Stimulated activated CD4-positive, alpha-beta T cell treated with anti-CD3 and anti-CD28 coated beads, Interleukin-4, amount 100 ng/mL, for 4 hours (primary cell): ENCODE measurements around the gene CD101.
A peak's percentile ranks its signal among the peaks of the same experiment; 100 is the strongest.

Experiments
- DNase-seq, 2 experiments: peaks; one replicate each; pipeline ENCODE4 v3.0.0-alpha.2; 2020

The CD101 gene

GRCh38 chr1:117059678-117060440, 58.3 kb downstream of the CD101 start, which contains the start of gene TTF2:
Gene TTF2 (plus strand): TSS chr1:117060326. CDS start chr1:117060347, 21 bp downstream.
- DNase-seq, result peak; percentile 88 to 96

- no peak for DNase-seq
Measured at GRCh38 chr1:117060441-117061317, 59.1 kb downstream of the CD101 start.

GRCh38 chr1:117061986-117062415, 60.4 kb downstream of the CD101 start:
- DNase-seq, result peak in 1 of 2 experiments; percentile 39

- no peak for DNase-seq
Measured at GRCh38 chr1:117066367-117066766, 64.8 kb downstream of the CD101 start.

- DNase-seq, result peak; percentile 22 to 24
Measured at GRCh38 chr1:117067533-117068370, 66.2 kb downstream of the CD101 start.

GRCh38 chr1:117068580-117068979, 67.0 kb downstream of the CD101 start:
- DNase-seq, result no peak

GRCh38 chr1:117069220-117069844, 67.8 kb downstream of the CD101 start:
- DNase-seq, result no peak

GRCh38 chr1:117070124-117070523, 68.6 kb downstream of the CD101 start:
- DNase-seq, result no peak

GRCh38 chr1:117076648-117077047, 75.1 kb downstream of the CD101 start:
- no peak for DNase-seq

- DNase-seq, result peak; percentile 19 to 69
Measured at GRCh38 chr1:117077267-117077666, 75.7 kb downstream of the CD101 start.

- DNase-seq, result no peak
Measured at GRCh38 chr1:117079737-117080136, 78.2 kb downstream of the CD101 start.

- DNase-seq, result no peak
Measured at GRCh38 chr1:117084231-117084630, 82.7 kb downstream of the CD101 start.
